Ascending aorta (tissue), 2 donors: ENCODE results near the gene ATP8A2. TPM values are rescaled to one million over a fixed set of nuclear protein-coding genes. Genes with fewer than 3 reads are reported as not detected.
"Not testable (repeated sequence)": the region's sequence is repeated elsewhere in the genome, so short reads cannot be mapped to it uniquely, and the experiment has no call there.

Experiments used
- DNase-seq, 2 donors: peaks; one replicate each; pipeline ENCODE4 v3.0.0-alpha.2; 2019; ENCODE audit warnings: low spot score in 2 of 2
- H3K27ac ChIP-seq, 2 donors: fragments of 200-600 bp; sonication (generic); one replicate each; pipeline ENCODE4 v1.5.1; 2016 to 2017; ENCODE audit warnings: mild to moderate bottlenecking in 1 of 2
- H3K27me3 ChIP-seq: fragments of 200-600 bp; sonication (generic); one replicate; pipeline ENCODE4 v1.5.1; 2017
- H3K36me3 ChIP-seq, 2 donors: fragments of 200-600 bp; sonication (generic); one replicate each; pipeline ENCODE4 v1.5.1; 2016
- H3K4me1 ChIP-seq, 2 donors: fragments of 200-600 bp; sonication (generic); one replicate each; pipeline ENCODE4 v1.5.1; 2016 to 2017; ENCODE audit warnings: mild to moderate bottlenecking in 1 of 2
- H3K4me3 ChIP-seq, 2 donors: fragments of 200-600 bp; sonication (generic); one replicate each; pipeline ENCODE4 v1.5.1; 2016 to 2017; ENCODE audit warnings: mild to moderate bottlenecking in 1 of 2
- H3K9me3 ChIP-seq, 2 donors: fragments of 200-600 bp; sonication (generic); one replicate each; pipeline ENCODE4 v1.5.1; 2016
- CTCF ChIP-seq, 3 experiments: fragments of 200-600 bp in 2 of 3; fragments of 450-650 bp in 1 of 3; sonication (generic) in 2 of 3; IDR thresholded peaks; one replicate each; pipeline ENCODE4 v1.5.1; 2016 to 2019; ENCODE audit warnings: antibody characterized with exemption in 3 of 3, mild to moderate bottlenecking in 1 of 3, moderate library complexity in 1 of 3
- intact Hi-C: fragments of 100-400 bp; cut with DNase I; formaldehyde crosslinking; loops from one replicate; pipeline ENCODE4 v1.15.1; 2023
- total RNA-seq: library from RNA; depleted of rRNA; stranded (reverse); fragments of >200 nt; gene quantifications from one replicate; pipeline ENCODE4 v1.1.0, GENCODE V29; 2016

Gene ATP8A2
- total RNA-seq, 1 donor from 2014 or later, result under 0.01 TPM

- no peak for DNase-seq
- H3K9me3 ChIP-seq, result no peaks in the 10 kb centered on the region
- intact Hi-C loops, result no loop called here
- H3K27me3 ChIP-seq, result no peaks in the 10 kb centered on the region
- peaks cover 0 to 2% of the 10 kb centered on the region in 2 donors for H3K36me3 ChIP-seq
- no peak overlapping the region for H3K4me3 ChIP-seq
- H3K4me1 ChIP-seq, result no peaks in the 10 kb centered on the region
- TF ChIP-seq CTCF (IDR thresholded peaks at IDR 0.05), result no peak
- no peak overlapping the region for H3K27ac ChIP-seq
Measured at GRCh38 chr13:25347151-25347550, 24.6 kb upstream of the ATP8A2 start.

GRCh38 chr13:25351404-25351803 lies 20.4 kb upstream of the ATP8A2 start:
- Histone ChIP-seq H3K4me1 (no peaks in the 10 kb centered on the region), H3K9me3 (no peaks in the 10 kb centered on the region), H3K27ac (no peak overlapping the region), H3K4me3 (no peak overlapping the region), H3K36me3 (no peaks in the 10 kb centered on the region), H3K27me3 (no peaks in the 10 kb centered on the region)
- intact Hi-C loops, result no loop called here
- DNase-seq, result no peak
- TF ChIP-seq CTCF (IDR thresholded peaks at IDR 0.05), result no peak

GRCh38 chr13:25352230-25352629 lies 19.5 kb upstream of the ATP8A2 start:
- H3K4me1 ChIP-seq, result no peaks in the 10 kb centered on the region
- no peaks in the 10 kb centered on the region for H3K27me3 ChIP-seq
- H3K9me3 ChIP-seq, result no peaks in the 10 kb centered on the region
- intact Hi-C loops, result no loop called here
- no peak overlapping the region for H3K27ac ChIP-seq
- TF ChIP-seq CTCF (IDR thresholded peaks at IDR 0.05), result no peak
- no peak overlapping the region for H3K4me3 ChIP-seq
- DNase-seq, result no peak
- no peaks in the 10 kb centered on the region for H3K36me3 ChIP-seq

- TF ChIP-seq CTCF (IDR thresholded peaks at IDR 0.05), result no peak
Measured at GRCh38 chr13:25352806-25353205, 19.0 kb upstream of the ATP8A2 start.

GRCh38 chr13:25353344-25353743 lies 18.4 kb upstream of the ATP8A2 start:
- Histone ChIP-seq H3K27me3 (no peaks in the 10 kb centered on the region), H3K27ac (no peak overlapping the region), H3K4me3 (no peak overlapping the region), H3K36me3 (no peaks in the 10 kb centered on the region), H3K4me1 (no peaks in the 10 kb centered on the region), H3K9me3 (no peaks in the 10 kb centered on the region)
- no peak for TF ChIP-seq CTCF (IDR thresholded peaks at IDR 0.05)
- intact Hi-C loops, result no loop called here
- no peak for DNase-seq

More at GRCh38 chr13:25352806-25353205, 19.0 kb upstream of the ATP8A2 start:
- Histone ChIP-seq H3K27ac (no peak overlapping the region), H3K4me1 (no peaks in the 10 kb centered on the region), H3K27me3 (no peaks in the 10 kb centered on the region), H3K4me3 (no peak overlapping the region), H3K9me3 (no peaks in the 10 kb centered on the region), H3K36me3 (no peaks in the 10 kb centered on the region)
- DNase-seq, result no peak
- intact Hi-C loops, result no loop called here

- H3K4me1 ChIP-seq, result no peaks in the 10 kb centered on the region
- intact Hi-C loops, result no loop called here
- H3K27ac ChIP-seq, result no peak overlapping the region
- H3K9me3 ChIP-seq, result no peaks in the 10 kb centered on the region
- no peak overlapping the region for H3K4me3 ChIP-seq
- TF ChIP-seq CTCF (IDR thresholded peaks at IDR 0.05), result no peak
- no peak for DNase-seq
- H3K36me3 ChIP-seq, result no peaks in the 10 kb centered on the region
- no peaks in the 10 kb centered on the region for H3K27me3 ChIP-seq
Measured at GRCh38 chr13:25354377-25354776, 17.4 kb upstream of the ATP8A2 start.

- H3K4me3 ChIP-seq, H3K36me3 ChIP-seq, DNase-seq, intact Hi-C loops, H3K27ac ChIP-seq, H3K4me1 ChIP-seq, H3K27me3 ChIP-seq, H3K9me3 ChIP-seq: not testable (repeated sequence)
Measured at GRCh38 chr13:25360443-25360842, 11.3 kb upstream of the ATP8A2 start.
